ENCODE measurements around the gene IGSF9B. TPM values are rescaled to one million over a fixed set of nuclear protein-coding genes. Genes with fewer than 3 reads are reported as not detected.

IGSF9B gene
- total and polyA plus RNA-seq, 2 of the 13 experiments (the other 11 are each of a cell fraction or from before 2014, with no cell fraction given) = not detected

GRCh38 chr11:133904818-133905515 is 51.8 kb downstream of the IGSF9B start:
- 13% methylated on average over 6 of the region's 6 CpGs for WGBS (ENCODE audit: low lambda C conversion rate)
- Histone ChIP-seq H4K20me1 (ENCODE audit: insufficient read depth, low read length) (no peaks in the 10 kb centered on the region), H3K4me1 (ENCODE audit: insufficient read depth, low read length) (no peaks in the 10 kb centered on the region), H3K27me3 (ENCODE audit: control insufficient read depth in 1 of 2, insufficient read depth in 2 of 2, low read length in 2 of 2) (peaks cover 0 to 23% of the 10 kb centered on the region in 2 experiments; a peak in 2 of 5 replicates), H3K36me3 (replicated peaks in 1 of 2; ENCODE audit: control insufficient read depth in 1 of 2, insufficient read depth in 2 of 2, low read length in 2 of 2) (no peaks in the 10 kb centered on the region), H2AFZ (ENCODE audit: low read length) (no peak overlapping the region), H3K27ac (ENCODE audit: extremely low read length, insufficient read depth, low read length) (no peak overlapping the region), H3K79me2 (ENCODE audit: insufficient read depth, low read length) (no peaks in the 10 kb centered on the region), H3K4me3 (replicated peaks in 1 of 3; ENCODE audit: insufficient read depth in 1 of 3, low read depth in 2 of 3, low read length in 3 of 3) (no peak overlapping the region), H3K9me3 (ENCODE audit: low read length) (no peaks in the 10 kb centered on the region), H3K4me2 (ENCODE audit: low read depth, low read length) (no peak overlapping the region), H3K9ac (ENCODE audit: insufficient read depth, low read depth, low read length) (no peak overlapping the region)
- in situ Hi-C loops (cut with HindIII; ENCODE audit: extremely low pct_ligation_motif_present, low pct_unique_long_range_greater_than_20kb) (no loop called here), intact Hi-C loops (cut with micrococcal nuclease; ENCODE audit: unreplicated experiment) (no loop called here)
- DNase-seq (ENCODE audit: low spot score) (no peak), FAIRE-seq (no peak), ATAC-seq (no peak)
- TF ChIP-seq FOXP4 (CRISPR knock-in tag; IDR thresholded peaks at IDR 0.05) (no peak), MTA3 (CRISPR knock-in tag; IDR thresholded peaks at IDR 0.05) (no peak), HDAC2 (CRISPR knock-in tag; IDR thresholded peaks at IDR 0.05) (no peak), FOXK1 (CRISPR knock-in tag; IDR thresholded peaks at IDR 0.05; ENCODE audit: borderline replicate concordance, low read depth) (no peak), NKX3-1 (CRISPR knock-in tag; IDR thresholded peaks at IDR 0.05) (no peak), ZNF629 (CRISPR knock-in tag; conservative IDR thresholded peaks at IDR 0.05) (no peak), TBX3 (IDR thresholded peaks at IDR 0.05; ENCODE audit: borderline replicate concordance) (no peak), NFATC3 (CRISPR knock-in tag; IDR thresholded peaks at IDR 0.05) (no peak), PRDM4 (CRISPR knock-in tag; IDR thresholded peaks at IDR 0.05; ENCODE audit: borderline replicate concordance) (no peak), RFX5 (IDR thresholded peaks at IDR 0.05; ENCODE audit: low read depth, low read length) (no peak), ZFX (CRISPR knock-in tag; IDR thresholded peaks at IDR 0.05; ENCODE audit: low read depth) (no peak), SRF (IDR thresholded peaks at IDR 0.05; ENCODE audit: low read depth, low read length) (no peak), TBL1XR1 (IDR thresholded peaks at IDR 0.05; ENCODE audit: borderline replicate concordance, low read length, partially characterized antibody) (no peak), ATAD3A (CRISPR knock-in tag; IDR thresholded peaks at IDR 0.05) (no peak), KMT2B (CRISPR knock-in tag; IDR thresholded peaks at IDR 0.05) (no peak), ZMAT5 (CRISPR knock-in tag; IDR thresholded peaks at IDR 0.05; ENCODE audit: borderline replicate concordance, low read depth) (no peak), ZNF33A (CRISPR knock-in tag; IDR thresholded peaks at IDR 0.05; ENCODE audit: borderline replicate concordance) (no peak)
- POLR2A ChIA-PET = no interaction called here
- CTCF ChIA-PET (ENCODE audit: low intra/inter-chr PET ratio, low total read pairs) = no interaction called here
- BruUV-seq (replicated peaks) = no TSS peak
